NT2/D1 (cell line): ENCODE results near the gene IL3RA.
"Not testable (repeated sequence)": the region's sequence is repeated elsewhere in the genome, so short reads cannot be mapped to it uniquely, and the experiment has no call there.

Source experiments
- SUZ12 ChIP-seq: IDR thresholded peaks from 2 replicates; pipeline ENCODE4 v1.6.1; 2011; ENCODE audit not compliant: insufficient read length, insufficient read depth; ENCODE audit errors: extremely low read depth
- YY1 ChIP-seq: IDR thresholded peaks from 2 replicates; pipeline ENCODE4 v1.6.1; 2011; ENCODE audit not compliant: insufficient read length, insufficient read depth
- ZNF274 ChIP-seq: IDR thresholded peaks from 2 replicates; pipeline ENCODE4 v1.6.1; 2011; ENCODE audit warnings: mild to moderate bottlenecking, low read depth, low read length

GRCh38 chrX:1403867-1404266 is 67.3 kb downstream of the IL3RA start:
- not testable (repeated sequence) for TF ChIP-seq SUZ12, YY1, ZNF274
